Vagina (tissue), 2 donors: ENCODE results near the gene PCDH10. TPM values are rescaled to one million over a fixed set of nuclear protein-coding genes. Genes with fewer than 3 reads are reported as not detected.

Experiments used
- DNase-seq, 2 donors: peaks; one replicate each; pipeline ENCODE4 v3.0.0-alpha.2; 2017; ENCODE audit errors: extremely low spot score in 2 of 2
- H3K27ac ChIP-seq: fragments of 200-600 bp; sonication (generic); one replicate; pipeline ENCODE4 v1.5.1; 2019
- H3K27me3 ChIP-seq: fragments of 200-600 bp; sonication (generic); one replicate; pipeline ENCODE4 v1.5.1; 2019
- H3K36me3 ChIP-seq, 2 donors: fragments of 200-600 bp; sonication (generic); one replicate each; pipeline ENCODE4 v1.5.1; 2017 to 2019
- H3K4me1 ChIP-seq: fragments of 200-600 bp; sonication (generic); one replicate; pipeline ENCODE4 v1.5.1; 2019
- H3K4me3 ChIP-seq, 2 donors: fragments of 200-600 bp; sonication (generic); 1 replicate in 1 of 2; 2 replicates in 1 of 2; pipeline ENCODE4 v1.5.1; 2016 to 2019
- H3K9me3 ChIP-seq: fragments of 200-600 bp; sonication (generic); one replicate; pipeline ENCODE4 v1.5.1; 2019
- POLR2A ChIP-seq, 2 donors: fragments of 450-650 bp; IDR thresholded peaks; one replicate each; pipeline ENCODE4 v1.6.1; 2017; ENCODE audit warnings: antibody characterized with exemption in 2 of 2, mild to moderate bottlenecking in 2 of 2, moderate library complexity in 2 of 2
- POLR2AphosphoS5 ChIP-seq, 2 donors: sonication (generic); formaldehyde crosslinking; IDR thresholded peaks; one replicate each; pipeline ENCODE4 v1.9.0; 2017; ENCODE audit warnings: antibody characterized with exemption in 2 of 2, mild to moderate bottlenecking in 2 of 2, low read depth in 1 of 2; ENCODE audit not compliant: insufficient read depth in 1 of 2
- intact Hi-C: fragments of 100-400 bp; cut with DNase I; formaldehyde crosslinking; loops from one replicate; pipeline ENCODE4 v1.15.1; 2023
- total RNA-seq: library from RNA; depleted of rRNA; stranded (reverse); fragments of >200 nt; gene quantifications from one replicate; pipeline ENCODE4 v1.2.3, GENCODE V29; 2016
- TF ChIP-seq, protein P1 (sequence below), 3 experiments: fragments of 450-650 bp in 2 of 3; fragments of 200-600 bp in 1 of 3; sonication (generic) in 1 of 3; IDR thresholded peaks; one replicate each; pipeline ENCODE4 v1.5.1; 2017 to 2019; ENCODE audit warnings: antibody characterized with exemption in 3 of 3, mild to moderate bottlenecking in 2 of 3, moderate library complexity in 2 of 3

PCDH10 gene
- total RNA-seq, 1 donor from 2014 or later: 6.9 TPM

DNA sequence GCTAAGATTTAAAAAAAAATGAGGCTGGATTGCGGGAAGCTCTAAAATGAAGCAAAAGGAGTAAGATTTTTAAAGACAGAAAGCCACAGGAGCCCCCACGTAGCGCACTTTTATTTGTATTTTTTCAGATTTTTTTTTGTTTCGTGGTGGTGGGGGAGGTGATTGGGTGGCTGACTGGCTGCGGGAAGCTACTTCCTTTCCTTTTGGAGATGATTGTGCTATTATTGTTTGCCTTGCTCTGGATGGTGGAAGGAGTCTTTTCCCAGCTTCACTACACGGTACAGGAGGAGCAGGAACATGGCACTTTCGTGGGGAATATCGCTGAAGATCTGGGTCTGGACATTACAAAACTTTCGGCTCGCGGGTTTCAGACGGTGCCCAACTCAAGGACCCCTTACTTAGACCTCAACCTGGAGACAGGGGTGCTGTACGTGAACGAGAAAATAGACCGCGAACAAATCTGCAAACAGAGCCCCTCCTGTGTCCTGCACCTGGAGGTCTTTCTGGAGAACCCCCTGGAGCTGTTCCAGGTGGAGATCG lies 908 bp downstream of the PCDH10 start:
- TF ChIP-seq, protein P1, sequence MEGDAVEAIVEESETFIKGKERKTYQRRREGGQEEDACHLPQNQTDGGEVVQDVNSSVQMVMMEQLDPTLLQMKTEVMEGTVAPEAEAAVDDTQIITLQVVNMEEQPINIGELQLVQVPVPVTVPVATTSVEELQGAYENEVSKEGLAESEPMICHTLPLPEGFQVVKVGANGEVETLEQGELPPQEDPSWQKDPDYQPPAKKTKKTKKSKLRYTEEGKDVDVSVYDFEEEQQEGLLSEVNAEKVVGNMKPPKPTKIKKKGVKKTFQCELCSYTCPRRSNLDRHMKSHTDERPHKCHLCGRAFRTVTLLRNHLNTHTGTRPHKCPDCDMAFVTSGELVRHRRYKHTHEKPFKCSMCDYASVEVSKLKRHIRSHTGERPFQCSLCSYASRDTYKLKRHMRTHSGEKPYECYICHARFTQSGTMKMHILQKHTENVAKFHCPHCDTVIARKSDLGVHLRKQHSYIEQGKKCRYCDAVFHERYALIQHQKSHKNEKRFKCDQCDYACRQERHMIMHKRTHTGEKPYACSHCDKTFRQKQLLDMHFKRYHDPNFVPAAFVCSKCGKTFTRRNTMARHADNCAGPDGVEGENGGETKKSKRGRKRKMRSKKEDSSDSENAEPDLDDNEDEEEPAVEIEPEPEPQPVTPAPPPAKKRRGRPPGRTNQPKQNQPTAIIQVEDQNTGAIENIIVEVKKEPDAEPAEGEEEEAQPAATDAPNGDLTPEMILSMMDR (IDR thresholded peaks at IDR 0.05): no peak
- no peak for TF ChIP-seq POLR2AphosphoS5 (IDR thresholded peaks at IDR 0.05; ENCODE audit: insufficient read depth in 1 of 2, low read depth in 1 of 2)
- no peak for TF ChIP-seq POLR2A (IDR thresholded peaks at IDR 0.05)
- no peak for DNase-seq
- H3K27ac ChIP-seq: no peak overlapping the region
- no peaks in the 10 kb centered on the region for H3K36me3 ChIP-seq
- H3K4me3 ChIP-seq: peak overlapping the region; percentile 42 to 55
- H3K27me3 ChIP-seq: peaks cover 10% of the 10 kb centered on the region
- intact Hi-C loops: loop anchor here (5.0 kb wide), 1 partner anchor 1757 kb away; no protein-coding TSS in a partner anchor
- H3K4me1 ChIP-seq: peaks cover 60% of the 10 kb centered on the region
- no peaks in the 10 kb centered on the region for H3K9me3 ChIP-seq

DNA sequence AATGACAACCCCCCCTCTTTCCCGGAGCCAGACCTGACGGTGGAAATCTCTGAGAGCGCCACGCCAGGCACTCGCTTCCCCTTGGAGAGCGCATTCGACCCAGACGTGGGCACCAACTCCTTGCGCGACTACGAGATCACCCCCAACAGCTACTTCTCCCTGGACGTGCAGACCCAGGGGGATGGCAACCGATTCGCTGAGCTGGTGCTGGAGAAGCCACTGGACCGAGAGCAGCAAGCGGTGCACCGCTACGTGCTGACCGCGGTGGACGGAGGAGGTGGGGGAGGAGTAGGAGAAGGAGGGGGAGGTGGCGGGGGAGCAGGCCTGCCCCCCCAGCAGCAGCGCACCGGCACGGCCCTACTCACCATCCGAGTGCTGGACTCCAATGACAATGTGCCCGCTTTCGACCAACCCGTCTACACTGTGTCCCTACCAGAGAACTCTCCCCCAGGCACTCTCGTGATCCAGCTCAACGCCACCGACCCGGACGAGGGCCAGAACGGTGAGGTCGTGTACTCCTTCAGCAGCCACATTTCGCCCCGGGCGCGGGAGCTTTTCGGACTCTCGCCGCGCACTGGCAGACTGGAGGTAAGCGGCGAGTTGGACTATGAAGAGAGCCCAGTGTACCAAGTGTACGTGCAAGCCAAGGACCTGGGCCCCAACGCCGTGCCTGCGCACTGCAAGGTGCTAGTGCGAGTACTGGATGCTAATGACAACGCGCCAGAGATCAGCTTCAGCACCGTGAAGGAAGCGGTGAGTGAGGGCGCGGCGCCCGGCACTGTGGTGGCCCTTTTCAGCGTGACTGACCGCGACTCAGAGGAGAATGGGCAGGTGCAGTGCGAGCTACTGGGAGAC lies 1.6 kb downstream of the PCDH10 start:
- Histone ChIP-seq H3K9me3 (no peaks in the 10 kb centered on the region), H3K36me3 (no peaks in the 10 kb centered on the region), H3K4me1 (peaks cover 60% of the 10 kb centered on the region), H3K27me3 (peaks cover 10% of the 10 kb centered on the region), H3K4me3 (peak overlapping the region; percentile 42 to 55), H3K27ac (peak overlapping the region; percentile 43)
- no peak for DNase-seq
- intact Hi-C loops: no loop called here
- peak in 1 of 2 donors; percentile 16 for TF ChIP-seq POLR2AphosphoS5 (IDR thresholded peaks at IDR 0.05; ENCODE audit: insufficient read depth in 1 of 2, low read depth in 1 of 2)
- TF ChIP-seq POLR2A (IDR thresholded peaks at IDR 0.05): no peak

DNA sequence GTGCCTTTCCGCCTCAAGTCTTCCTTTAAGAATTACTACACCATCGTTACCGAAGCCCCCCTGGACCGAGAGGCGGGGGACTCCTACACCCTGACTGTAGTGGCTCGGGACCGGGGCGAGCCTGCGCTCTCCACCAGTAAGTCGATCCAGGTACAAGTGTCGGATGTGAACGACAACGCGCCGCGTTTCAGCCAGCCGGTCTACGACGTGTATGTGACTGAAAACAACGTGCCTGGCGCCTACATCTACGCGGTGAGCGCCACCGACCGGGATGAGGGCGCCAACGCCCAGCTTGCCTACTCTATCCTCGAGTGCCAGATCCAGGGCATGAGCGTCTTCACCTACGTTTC lies 2.2 kb downstream of the PCDH10 start:
- no peak for DNase-seq
- Histone ChIP-seq H3K9me3 (no peaks in the 10 kb centered on the region), H3K36me3 (no peaks in the 10 kb centered on the region), H3K4me1 (peaks cover 58% of the 10 kb centered on the region), H3K4me3 (peak overlapping the region; percentile 42 to 55), H3K27ac (peak overlapping the region; percentile 43), H3K27me3 (peaks cover 10% of the 10 kb centered on the region)
- TF ChIP-seq POLR2AphosphoS5 (IDR thresholded peaks at IDR 0.05; ENCODE audit: insufficient read depth in 1 of 2, low read depth in 1 of 2) (no peak), POLR2A (IDR thresholded peaks at IDR 0.05) (no peak)
- TF ChIP-seq, protein P1 (IDR thresholded peaks at IDR 0.05): no peak
- intact Hi-C loops: no loop called here

DNA sequence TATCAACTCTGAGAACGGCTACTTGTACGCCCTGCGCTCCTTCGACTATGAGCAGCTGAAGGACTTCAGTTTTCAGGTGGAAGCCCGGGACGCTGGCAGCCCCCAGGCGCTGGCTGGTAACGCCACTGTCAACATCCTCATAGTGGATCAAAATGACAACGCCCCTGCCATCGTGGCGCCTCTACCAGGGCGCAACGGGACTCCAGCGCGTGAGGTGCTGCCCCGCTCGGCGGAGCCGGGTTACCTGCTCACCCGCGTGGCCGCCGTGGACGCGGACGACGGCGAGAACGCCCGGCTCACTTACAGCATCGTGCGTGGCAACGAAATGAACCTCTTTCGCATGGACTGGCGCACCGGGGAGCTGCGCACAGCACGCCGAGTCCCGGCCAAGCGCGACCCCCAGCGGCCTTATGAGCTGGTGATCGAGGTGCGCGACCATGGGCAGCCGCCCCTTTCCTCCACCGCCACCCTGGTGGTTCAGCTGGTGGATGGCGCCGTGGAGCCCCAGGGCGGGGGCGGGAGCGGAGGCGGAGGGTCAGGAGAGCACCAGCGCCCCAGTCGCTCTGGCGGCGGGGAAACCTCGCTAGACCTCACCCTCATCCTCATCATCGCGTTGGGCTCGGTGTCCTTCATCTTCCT lies 2.7 kb downstream of the PCDH10 start:
- no peaks in the 10 kb centered on the region for H3K36me3 ChIP-seq
- no peak for DNase-seq
- H3K4me1 ChIP-seq: peaks cover 53% of the 10 kb centered on the region
- peak overlapping the region; percentile 42 to 55 for H3K4me3 ChIP-seq
- TF ChIP-seq POLR2A (IDR thresholded peaks at IDR 0.05) (no peak), POLR2AphosphoS5 (IDR thresholded peaks at IDR 0.05; ENCODE audit: insufficient read depth in 1 of 2, low read depth in 1 of 2) (peak in 1 of 2 donors; percentile 24)
- TF ChIP-seq, protein P1 (IDR thresholded peaks at IDR 0.05): no peak
- H3K9me3 ChIP-seq: no peaks in the 10 kb centered on the region
- H3K27me3 ChIP-seq: peaks cover 10% of the 10 kb centered on the region
- H3K27ac ChIP-seq: peak overlapping the region; percentile 43
- intact Hi-C loops: no loop called here

DNA sequence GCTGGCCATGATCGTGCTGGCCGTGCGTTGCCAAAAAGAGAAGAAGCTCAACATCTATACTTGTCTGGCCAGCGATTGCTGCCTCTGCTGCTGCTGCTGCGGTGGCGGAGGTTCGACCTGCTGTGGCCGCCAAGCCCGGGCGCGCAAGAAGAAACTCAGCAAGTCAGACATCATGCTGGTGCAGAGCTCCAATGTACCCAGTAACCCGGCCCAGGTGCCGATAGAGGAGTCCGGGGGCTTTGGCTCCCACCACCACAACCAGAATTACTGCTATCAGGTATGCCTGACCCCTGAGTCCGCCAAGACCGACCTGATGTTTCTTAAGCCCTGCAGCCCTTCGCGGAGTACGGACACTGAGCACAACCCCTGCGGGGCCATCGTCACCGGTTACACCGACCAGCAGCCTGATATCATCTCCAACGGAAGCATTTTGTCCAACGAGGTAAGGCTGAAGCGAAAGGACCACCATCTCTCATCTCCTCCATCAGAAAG lies 3.3 kb downstream of the PCDH10 start:
- TF ChIP-seq, protein P1 (IDR thresholded peaks at IDR 0.05): no peak
- TF ChIP-seq POLR2A (IDR thresholded peaks at IDR 0.05) (no peak), POLR2AphosphoS5 (IDR thresholded peaks at IDR 0.05; ENCODE audit: insufficient read depth in 1 of 2, low read depth in 1 of 2) (no peak)
- peaks cover 48% of the 10 kb centered on the region for H3K4me1 ChIP-seq
- peaks cover 10% of the 10 kb centered on the region for H3K27me3 ChIP-seq
- peak overlapping the region; percentile 42 to 55 for H3K4me3 ChIP-seq
- no peaks in the 10 kb centered on the region for H3K36me3 ChIP-seq
- peak overlapping the region; percentile 43 for H3K27ac ChIP-seq
- no peaks in the 10 kb centered on the region for H3K9me3 ChIP-seq
- DNase-seq: no peak
- intact Hi-C loops: no loop called here
